ENCODE results near the gene MKRN3.
"Not testable (repeated sequence)": the region's sequence is repeated elsewhere in the genome, so short reads cannot be mapped to it uniquely, and the experiment has no call there.

The MKRN3 gene

GRCh38 chr15:23588268-23588667, 22.8 kb downstream of the MKRN3 start:
- no peak for FAIRE-seq
- DNase-seq (ENCODE audit: low spot score) = no peak

DNA sequence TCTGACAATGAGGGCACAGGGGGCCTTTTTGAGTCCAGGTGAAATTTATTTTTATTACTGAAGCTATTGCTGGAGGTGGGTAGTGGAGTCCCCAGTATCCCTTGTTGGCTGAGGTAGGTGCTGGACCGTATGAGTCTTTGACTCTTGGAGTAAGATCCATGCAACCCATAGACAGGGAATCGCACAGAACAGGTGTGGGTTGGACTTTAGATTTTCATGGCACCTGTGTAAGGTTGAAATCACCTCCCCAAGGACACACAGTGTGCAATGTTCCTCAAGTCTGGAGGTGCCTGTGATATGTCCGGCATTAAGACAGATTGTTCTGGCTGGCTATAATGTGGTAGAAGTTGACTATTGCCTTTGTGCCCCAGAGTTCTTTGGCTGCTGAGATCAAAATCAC, 23.5 kb downstream of the MKRN3 start:
- FAIRE-seq (no peak), DNase-seq (ENCODE audit: low spot score) (no peak)

DNA sequence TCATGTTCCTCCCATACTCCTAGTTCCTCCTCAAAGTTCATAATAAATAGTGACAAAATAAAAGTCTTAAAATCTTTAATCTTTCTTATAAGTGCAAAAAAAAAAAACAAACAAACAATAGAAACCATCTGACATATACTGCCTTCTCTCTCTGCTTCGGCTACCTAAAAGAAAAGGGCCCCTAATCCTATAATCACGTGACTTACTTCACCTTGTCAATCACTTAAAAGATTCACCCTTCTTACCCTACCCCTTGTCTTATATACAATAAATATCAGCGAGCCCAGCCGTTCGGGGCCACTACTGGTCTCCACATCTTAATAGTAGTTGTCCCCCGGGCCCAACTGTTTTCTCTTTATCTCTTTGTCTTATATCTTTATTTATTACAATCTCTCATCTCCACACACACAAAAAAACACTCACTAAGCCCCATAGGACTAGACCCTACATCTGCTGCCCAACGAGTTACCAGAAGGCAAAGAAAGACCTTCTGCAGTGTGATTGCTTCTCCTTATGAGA, 28.8 kb downstream of the MKRN3 start:
- FAIRE-seq = no peak
- DNase-seq (ENCODE audit: low spot score) = no peak

DNA sequence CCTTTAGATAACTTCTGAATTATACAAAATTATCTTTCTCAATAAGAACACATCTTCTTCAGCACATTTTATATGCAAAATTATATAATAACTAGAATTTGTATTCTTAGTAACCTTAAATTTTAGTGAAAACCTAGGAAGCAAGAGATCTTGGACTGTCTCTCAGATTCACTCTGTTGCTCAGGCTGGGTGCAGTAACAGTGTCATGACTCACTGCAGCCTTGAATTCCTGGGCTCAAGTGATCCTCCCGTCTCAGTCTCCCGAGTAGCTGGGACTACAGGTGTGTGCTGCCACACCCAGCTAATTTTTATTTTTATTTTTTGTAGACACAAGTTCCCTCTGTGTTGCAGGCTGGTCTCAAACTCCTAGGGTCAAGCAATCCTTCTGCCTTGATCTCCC, 29.9 kb downstream of the MKRN3 start:
- FAIRE-seq (no peak), DNase-seq (ENCODE audit: low spot score) (no peak)

GRCh38 chr15:23596736-23597135, 31.3 kb downstream of the MKRN3 start:
- DNase-seq (ENCODE audit: low spot score) = no peak
- FAIRE-seq = no peak

DNA sequence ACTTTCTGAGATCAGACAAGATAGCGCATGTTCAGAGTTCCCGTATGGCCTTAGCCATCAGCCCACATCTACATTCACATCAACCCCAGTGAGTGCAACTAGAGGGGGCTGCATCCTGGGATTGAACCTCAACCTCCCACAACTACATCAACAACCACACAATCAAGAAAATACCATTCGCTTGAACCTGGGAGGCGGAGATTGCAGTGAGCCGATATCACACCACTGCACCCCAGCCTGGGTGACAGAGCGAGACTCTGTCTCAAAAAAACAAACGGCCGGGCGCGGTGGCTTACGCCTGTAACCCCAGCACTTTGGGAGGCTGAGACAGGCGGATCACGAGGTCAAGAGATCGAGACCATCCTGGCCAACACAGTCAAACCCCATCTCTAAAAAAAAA, 31.8 kb downstream of the MKRN3 start:
- not testable (repeated sequence) for FAIRE-seq; DNase-seq (ENCODE audit: low spot score)

- DNase-seq (ENCODE audit: low spot score) (no peak), FAIRE-seq (no peak)
These were observed 33.6 kb downstream of the MKRN3 start for GRCh38 chr15:23599053-23599452.

DNA sequence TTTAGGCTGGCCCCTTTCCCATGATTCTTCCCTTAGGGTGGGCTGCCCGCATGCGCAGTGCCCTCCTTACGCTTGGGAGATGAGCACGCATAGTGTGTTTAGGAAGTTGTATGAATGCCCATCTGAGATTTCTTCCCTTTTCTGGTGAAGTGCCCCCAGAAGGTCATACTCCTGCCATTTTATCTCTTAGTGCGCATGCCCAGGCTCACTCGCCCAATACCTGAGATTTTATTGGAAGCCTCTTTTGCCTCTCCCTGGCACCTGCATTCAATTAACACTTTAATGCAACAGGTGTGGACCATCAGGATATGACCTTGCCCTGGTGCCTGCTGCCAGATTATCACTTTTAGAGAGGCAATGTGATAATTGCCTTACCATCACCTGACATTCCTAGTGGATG, 36.6 kb downstream of the MKRN3 start:
- FAIRE-seq = no peak
- DNase-seq (ENCODE audit: low spot score) = no peak

- no peak for DNase-seq (ENCODE audit: low spot score)
- FAIRE-seq = no peak
These were observed 40.8 kb downstream of the MKRN3 start for GRCh38 chr15:23606226-23606625.

- FAIRE-seq (no peak), DNase-seq (ENCODE audit: low spot score) (no peak)
These were observed 51.1 kb downstream of the MKRN3 start for GRCh38 chr15:23616536-23616935.

All from RCC 7860 (cell line).